Fibroblast of lung (primary cell): ENCODE data around the gene LILRA5.

Experiments
- EZH2 ChIP-seq: IDR thresholded peaks from 2 replicates; pipeline ENCODE4 v1.5.1; 2012; ENCODE audit warnings: low read length, control low read depth, mild to moderate bottlenecking; ENCODE audit errors: missing control alignments
- TF ChIP-seq, protein P1 (sequence below), 2 donors: IDR thresholded peaks in 1 of 2; conservative IDR thresholded peaks in 1 of 2; 1 replicate in 1 of 2; 2 replicates in 1 of 2; pipeline ENCODE4 v1.5.1; 2011 to 2012; ENCODE audit warnings: low read length in 2 of 2, control low read depth in 1 of 2, inconsistent platforms in 1 of 2, low read depth in 1 of 2, mild to moderate bottlenecking in 1 of 2

DNA sequence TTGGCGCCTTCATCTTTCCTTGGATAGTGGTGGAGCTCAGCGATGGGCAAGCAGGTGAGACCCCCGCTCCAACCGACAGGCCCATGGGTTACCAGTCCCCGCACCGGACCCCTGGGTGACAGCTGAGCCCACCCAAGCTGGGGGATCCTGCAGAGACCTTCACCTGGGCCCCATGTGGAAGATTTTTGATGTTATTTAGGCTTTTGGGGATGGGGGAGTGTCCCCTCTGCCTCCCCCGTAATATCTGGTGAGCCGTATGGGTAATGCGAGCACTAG is 4.9 kb upstream of the LILRA5 start:
- TF ChIP-seq, protein P1, sequence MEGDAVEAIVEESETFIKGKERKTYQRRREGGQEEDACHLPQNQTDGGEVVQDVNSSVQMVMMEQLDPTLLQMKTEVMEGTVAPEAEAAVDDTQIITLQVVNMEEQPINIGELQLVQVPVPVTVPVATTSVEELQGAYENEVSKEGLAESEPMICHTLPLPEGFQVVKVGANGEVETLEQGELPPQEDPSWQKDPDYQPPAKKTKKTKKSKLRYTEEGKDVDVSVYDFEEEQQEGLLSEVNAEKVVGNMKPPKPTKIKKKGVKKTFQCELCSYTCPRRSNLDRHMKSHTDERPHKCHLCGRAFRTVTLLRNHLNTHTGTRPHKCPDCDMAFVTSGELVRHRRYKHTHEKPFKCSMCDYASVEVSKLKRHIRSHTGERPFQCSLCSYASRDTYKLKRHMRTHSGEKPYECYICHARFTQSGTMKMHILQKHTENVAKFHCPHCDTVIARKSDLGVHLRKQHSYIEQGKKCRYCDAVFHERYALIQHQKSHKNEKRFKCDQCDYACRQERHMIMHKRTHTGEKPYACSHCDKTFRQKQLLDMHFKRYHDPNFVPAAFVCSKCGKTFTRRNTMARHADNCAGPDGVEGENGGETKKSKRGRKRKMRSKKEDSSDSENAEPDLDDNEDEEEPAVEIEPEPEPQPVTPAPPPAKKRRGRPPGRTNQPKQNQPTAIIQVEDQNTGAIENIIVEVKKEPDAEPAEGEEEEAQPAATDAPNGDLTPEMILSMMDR (conservative IDR thresholded peaks at IDR 0.05 in 1 of 2, IDR thresholded peaks at IDR 0.05 in 1 of 2; ENCODE audit: low read depth in 1 of 2, low read length in 2 of 2), result no peak
- no peak for TF ChIP-seq EZH2
